Activated CD8-positive, alpha-beta memory T cell treated with anti-CD3 and anti-CD28 coated beads, Interleukin-2, amount 10 ng/mL, durations not matched to agents 7 days and 5 days (primary cell): ENCODE data around the gene SYCE3. TPM values are rescaled to one million over a fixed set of nuclear protein-coding genes. Genes with fewer than 3 reads are reported as not detected.
"Not testable (repeated sequence)": the region's sequence is repeated elsewhere in the genome, so short reads cannot be mapped to it uniquely, and the experiment has no call there.

ENCODE experiments used
- ATAC-seq: fragments of 150-1000 bp; cut with Tn5 transposase; one replicate; pipeline ENCODE4 v1.10.0; 2021; ENCODE audit warnings: moderate library complexity
- CTCF ChIA-PET: fragments of 350-600 bp; sonication (Branson Sonifier 250); formaldehyde crosslinking; loops from one replicate; lab custom pipeline; 2021; ENCODE audit warnings: antibody characterized with exemption; lab: Charles Lee
- DNase-seq: peaks from one replicate; pipeline ENCODE4 v3.0.0-alpha.2; 2020
- H3K27ac Mint-ChIP-seq: one replicate; pipeline ENCODE4 v1.8.0; 2021; ENCODE audit warnings: mild to moderate bottlenecking, mixed read lengths
- H3K27me3 Mint-ChIP-seq: one replicate; pipeline ENCODE4 v1.8.0; 2021; ENCODE audit warnings: mixed read lengths
- H3K36me3 Mint-ChIP-seq: one replicate; pipeline ENCODE4 v1.8.0; 2021; ENCODE audit warnings: mild to moderate bottlenecking, mixed read lengths
- H3K4me1 Mint-ChIP-seq: one replicate; pipeline ENCODE4 v1.8.0; 2021; ENCODE audit warnings: mixed read lengths
- H3K4me3 Mint-ChIP-seq: one replicate; pipeline ENCODE4 v1.8.0; 2021; ENCODE audit warnings: mild to moderate bottlenecking, moderate library complexity, mixed read lengths
- H3K9me3 Mint-ChIP-seq: one replicate; pipeline ENCODE4 v1.8.0; 2022; ENCODE audit warnings: low read depth, mixed read lengths
- total RNA-seq, 2 experiments: library from RNA; stranded (reverse); gene quantifications; one replicate each; pipeline ENCODE4 v1.2.3, GENCODE V29; 2021

The SYCE3 gene
- total RNA-seq, 2 experiments from 2014 or later: 0.76 to 0.96 TPM

DNA sequence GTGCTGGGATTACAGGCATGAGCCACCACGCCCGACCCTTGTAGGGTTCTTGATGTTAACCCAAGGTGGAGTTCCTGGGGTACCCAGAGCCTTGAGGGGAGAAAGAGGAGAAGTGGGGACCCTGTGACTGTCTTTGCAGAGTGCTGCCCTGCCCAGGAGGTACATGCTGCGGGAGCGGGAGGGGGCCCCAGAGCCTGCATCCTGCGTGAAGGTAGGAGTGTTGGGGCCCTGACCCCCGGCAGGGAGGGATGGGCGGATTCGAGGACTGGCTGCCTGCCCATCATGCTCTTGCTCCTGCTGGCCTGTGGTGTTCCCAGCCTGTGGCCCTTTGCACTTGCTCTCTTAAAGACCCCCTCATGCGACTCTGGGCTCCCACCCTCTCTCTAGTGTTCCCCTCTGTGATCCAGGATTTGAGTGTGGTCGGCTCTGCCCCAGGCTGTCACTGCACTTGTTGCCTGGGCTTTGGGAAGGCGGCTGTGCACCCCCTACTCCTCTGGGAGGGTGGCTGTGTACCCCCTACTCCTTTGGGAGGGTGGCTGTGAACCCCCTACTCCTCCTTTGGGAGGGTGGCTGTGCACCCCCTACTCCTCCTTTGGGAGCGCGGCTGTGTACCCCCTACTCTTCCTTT is 41.8 kb downstream of the SYCE3 start:
- peaks cover 36% of the 10 kb centered on the region for H3K36me3 Mint-ChIP-seq
- CTCF ChIA-PET: no interaction called here
- ATAC-seq: no peak

DNA sequence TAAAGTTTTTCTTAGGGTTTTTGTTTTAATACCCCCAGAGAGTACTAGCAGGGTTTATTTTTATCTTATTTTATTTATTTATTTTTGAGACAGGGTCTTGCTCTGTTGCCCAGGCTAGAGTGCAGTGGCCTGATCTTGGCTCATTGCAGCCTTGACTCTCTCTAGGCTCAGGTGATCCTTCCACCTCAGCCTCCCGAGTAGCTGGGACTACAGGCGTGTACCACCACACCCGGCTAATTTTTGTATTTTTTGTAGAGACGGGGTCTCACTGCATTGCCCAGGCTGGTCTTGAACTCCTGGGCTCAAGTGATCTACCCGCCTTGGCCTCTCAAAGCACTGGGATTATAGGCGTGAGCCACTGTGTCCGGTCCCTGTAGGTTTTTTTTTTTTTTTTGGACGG is 42.5 kb downstream of the SYCE3 start:
- ATAC-seq, H3K4me3 Mint-ChIP-seq, H3K27ac Mint-ChIP-seq, H3K9me3 Mint-ChIP-seq, DNase-seq, H3K27me3 Mint-ChIP-seq, CTCF ChIA-PET: not testable (repeated sequence)
- H3K36me3 Mint-ChIP-seq: peaks cover 38% of the 10 kb centered on the region
- H3K4me1 Mint-ChIP-seq: peaks cover 20% of the 10 kb centered on the region

More for the DNA sequence above, 41.8 kb downstream of the SYCE3 start:
- Mint-ChIP-seq H3K4me3 (no peak overlapping the region), H3K27me3 (no peaks in the 10 kb centered on the region), H3K9me3 (no peaks in the 10 kb centered on the region), H3K4me1 (peaks cover 17% of the 10 kb centered on the region), H3K27ac (no peak overlapping the region)
- DNase-seq: no peak

DNA sequence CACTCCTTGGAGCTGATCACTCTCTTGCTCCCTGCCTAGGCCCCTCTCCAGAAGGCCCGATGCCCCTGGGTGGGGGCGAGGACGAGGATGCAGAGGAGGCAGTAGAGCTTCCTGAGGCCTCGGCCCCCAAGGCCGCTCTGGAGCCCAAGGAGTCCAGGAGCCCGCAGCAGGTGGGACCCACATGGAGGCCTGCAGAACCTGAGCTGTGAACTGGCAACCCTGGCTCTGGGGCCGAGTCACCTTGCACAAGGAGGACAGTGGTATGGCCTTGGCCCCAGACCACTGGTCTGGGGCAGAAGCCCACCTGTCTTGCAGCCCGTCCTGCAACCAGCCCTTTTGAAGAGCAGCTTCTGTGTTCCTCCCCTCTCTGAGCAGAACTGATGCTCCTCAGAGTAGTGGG is 43.6 kb downstream of the SYCE3 start:
- Mint-ChIP-seq H3K27ac (no peak overlapping the region), H3K4me1 (peaks cover 18% of the 10 kb centered on the region), H3K27me3 (no peaks in the 10 kb centered on the region), H3K4me3 (no peak overlapping the region), H3K36me3 (peaks cover 40% of the 10 kb centered on the region), H3K9me3 (no peaks in the 10 kb centered on the region)
- DNase-seq (no peak), ATAC-seq (no peak)
- CTCF ChIA-PET: no interaction called here

DNA sequence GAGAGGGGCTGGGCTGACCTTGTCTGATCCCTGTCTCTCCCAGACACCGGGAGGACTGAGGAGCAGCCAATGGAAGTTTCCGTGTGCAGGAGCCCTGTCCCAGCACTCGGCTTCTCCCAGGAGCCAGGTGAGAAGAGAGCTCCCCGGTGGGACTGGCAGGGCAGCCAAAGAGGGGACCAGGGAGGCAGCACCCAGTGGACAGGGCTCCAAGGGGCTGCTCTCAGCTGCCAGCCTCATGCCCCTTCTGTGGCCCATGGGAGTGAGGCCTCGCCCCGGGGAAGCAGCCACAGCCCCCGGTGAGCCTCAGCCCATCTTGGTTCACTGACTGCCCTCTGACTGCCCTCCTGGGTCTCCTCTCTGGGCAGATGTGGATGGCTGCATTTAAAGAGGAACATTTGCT is 44.1 kb downstream of the SYCE3 start:
- H3K36me3 Mint-ChIP-seq: peaks cover 42% of the 10 kb centered on the region
- ATAC-seq: no peak
- H3K27me3 Mint-ChIP-seq: no peaks in the 10 kb centered on the region
- no peak overlapping the region for H3K27ac Mint-ChIP-seq
- no peaks in the 10 kb centered on the region for H3K9me3 Mint-ChIP-seq
- H3K4me1 Mint-ChIP-seq: peaks cover 18% of the 10 kb centered on the region
- no peak for DNase-seq
- CTCF ChIA-PET: interaction anchor here (1.3 kb wide), 1 partner anchor 65 kb away, joined by 3 read pairs; no protein-coding TSS in a partner anchor
- no peak overlapping the region for H3K4me3 Mint-ChIP-seq

DNA sequence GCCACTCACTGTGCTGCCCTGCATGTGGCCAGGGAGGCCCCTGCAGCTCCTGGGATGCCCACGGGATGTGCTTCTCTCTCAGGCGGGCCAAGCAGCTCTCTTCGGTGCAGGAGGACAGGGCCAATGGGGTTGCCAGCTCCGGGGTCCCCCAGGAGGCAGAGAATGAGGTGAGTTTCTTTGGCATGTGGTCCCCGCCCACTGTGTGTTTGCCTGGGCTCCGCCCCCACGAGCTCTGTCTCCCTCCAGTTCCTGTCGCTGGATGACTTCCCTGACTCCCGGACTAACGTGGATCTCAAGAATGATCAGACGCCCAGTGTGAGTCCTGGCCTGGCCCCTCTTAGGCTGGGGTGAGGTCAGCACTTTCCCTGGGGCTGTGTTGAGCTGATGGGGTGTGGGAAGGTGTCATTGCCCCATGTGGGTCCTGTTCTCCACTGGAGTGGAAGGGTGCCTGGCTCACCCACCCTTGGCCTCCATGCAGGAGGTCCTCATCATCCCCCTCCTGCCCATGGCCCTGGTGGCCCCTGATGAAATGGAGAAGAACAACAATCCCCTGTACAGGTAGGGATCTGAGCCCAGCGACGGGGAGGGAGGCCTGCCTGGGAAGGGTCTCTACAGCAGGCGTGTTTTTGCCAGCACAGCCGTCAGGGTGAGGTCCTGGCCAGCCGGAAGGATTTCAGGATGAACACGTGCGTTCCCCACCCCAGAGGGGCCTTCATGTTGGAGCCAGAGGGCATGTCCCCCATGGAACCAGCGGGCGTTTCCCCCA is 45.0 kb downstream of the SYCE3 start:
- CTCF ChIA-PET: interaction anchor here (1.3 kb wide), 1 partner anchor 64 kb away, joined by 3 read pairs; no protein-coding TSS in a partner anchor
- Mint-ChIP-seq H3K4me1 (peaks cover 17% of the 10 kb centered on the region), H3K9me3 (no peaks in the 10 kb centered on the region), H3K4me3 (no peak overlapping the region), H3K36me3 (peaks cover 35% of the 10 kb centered on the region), H3K27ac (no peak overlapping the region), H3K27me3 (no peaks in the 10 kb centered on the region)
- ATAC-seq (no peak), DNase-seq (no peak)

DNA sequence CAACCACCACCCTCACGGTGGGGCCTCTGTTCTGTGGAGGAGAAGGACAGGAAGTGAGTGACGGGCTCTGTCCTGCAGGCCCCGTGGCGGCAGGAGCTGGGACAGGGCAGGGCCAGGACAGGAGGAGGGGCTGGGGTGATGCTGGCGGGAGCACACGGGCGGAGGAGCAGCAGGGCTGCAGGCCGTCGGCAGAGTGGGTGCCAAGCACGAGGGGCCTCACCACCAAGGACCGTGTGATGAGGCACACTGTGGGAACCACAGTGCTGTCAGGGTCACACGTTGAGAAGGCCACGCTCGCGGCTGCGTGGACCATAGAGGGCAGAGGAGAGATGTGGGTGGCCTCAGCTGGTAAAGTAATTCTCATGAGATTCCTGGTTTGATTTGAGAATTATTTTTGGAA is 45.8 kb downstream of the SYCE3 start:
- H3K27me3 Mint-ChIP-seq: no peaks in the 10 kb centered on the region
- no peaks in the 10 kb centered on the region for H3K9me3 Mint-ChIP-seq
- ATAC-seq (no peak), DNase-seq (no peak)
- no peak overlapping the region for H3K4me3 Mint-ChIP-seq
- CTCF ChIA-PET: interaction anchor here (3.7 kb wide), 1 partner anchor 8 kb away, joined by 22 read pairs; the partner anchor contains the start of gene SCO2
- peaks cover 39% of the 10 kb centered on the region for H3K36me3 Mint-ChIP-seq
- H3K27ac Mint-ChIP-seq: no peak overlapping the region
- peaks cover 23% of the 10 kb centered on the region for H3K4me1 Mint-ChIP-seq

DNA sequence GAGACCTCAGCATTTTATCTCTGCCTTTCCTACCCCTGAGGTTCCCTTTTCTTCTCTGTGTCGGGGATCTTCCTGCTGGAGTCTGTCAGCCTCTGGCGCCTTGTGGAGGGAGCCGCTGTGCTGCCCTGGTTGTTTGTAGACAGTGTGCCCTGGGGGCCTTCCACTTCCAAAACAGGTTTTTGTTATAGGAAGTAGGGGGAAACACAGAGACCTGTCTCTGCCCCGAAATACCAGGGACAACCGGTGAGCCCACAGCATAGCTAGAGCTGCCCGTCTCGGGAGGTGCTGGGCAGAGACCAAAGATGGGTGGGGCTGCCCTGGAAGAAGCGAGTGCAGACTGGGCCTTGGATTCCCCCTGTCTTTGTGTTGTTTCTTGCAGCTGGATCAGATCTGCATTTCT is 46.7 kb downstream of the SYCE3 start:
- H3K36me3 Mint-ChIP-seq: peaks cover 38% of the 10 kb centered on the region
- no peak overlapping the region for H3K27ac Mint-ChIP-seq
- H3K4me1 Mint-ChIP-seq: peaks cover 26% of the 10 kb centered on the region
- no peak for ATAC-seq
- CTCF ChIA-PET: interaction anchor here (0.6 to 3.7 kb wide), 2 partner anchors 9 to 47 kb away, joined by 3 to 22 read pairs; partner anchors contain the start of gene SCO2
- H3K4me3 Mint-ChIP-seq: no peak overlapping the region
- no peak for DNase-seq
- no peaks in the 10 kb centered on the region for H3K9me3 Mint-ChIP-seq
- no peaks in the 10 kb centered on the region for H3K27me3 Mint-ChIP-seq

DNA sequence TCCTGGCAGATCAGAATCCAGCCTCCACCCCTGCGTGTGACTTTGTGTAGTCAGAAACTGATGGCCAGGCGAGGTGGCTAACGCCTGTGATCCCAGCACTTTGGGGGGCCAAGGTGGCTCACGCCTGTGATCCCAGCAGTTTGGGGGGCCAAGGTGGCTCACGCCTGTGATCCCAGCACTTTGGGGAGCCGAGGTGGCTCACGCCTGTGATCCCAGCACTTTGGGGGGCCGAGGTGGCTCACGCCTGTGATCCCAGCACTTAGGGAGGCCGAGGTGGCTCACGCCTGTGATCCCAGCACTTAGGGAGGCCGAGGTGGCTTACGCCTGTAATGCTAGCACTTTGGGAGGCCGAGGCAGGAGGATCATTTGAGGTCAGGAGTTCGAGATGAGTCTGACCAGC is 49.5 kb downstream of the SYCE3 start:
- CTCF ChIA-PET: interaction anchor here (0.6 to 5.8 kb wide), 3 partner anchors 11 to 180 kb away, joined by 3 to 79 read pairs (median 22); partner anchors contain the start of gene SCO2
- DNase-seq (no peak), ATAC-seq (no peak)
- H3K9me3 Mint-ChIP-seq: no peaks in the 10 kb centered on the region
- H3K36me3 Mint-ChIP-seq: peaks cover 22% of the 10 kb centered on the region
- H3K4me3 Mint-ChIP-seq: no peak overlapping the region
- H3K4me1 Mint-ChIP-seq: peaks cover 42% of the 10 kb centered on the region
- H3K27me3 Mint-ChIP-seq: no peaks in the 10 kb centered on the region
- no peak overlapping the region for H3K27ac Mint-ChIP-seq

DNA sequence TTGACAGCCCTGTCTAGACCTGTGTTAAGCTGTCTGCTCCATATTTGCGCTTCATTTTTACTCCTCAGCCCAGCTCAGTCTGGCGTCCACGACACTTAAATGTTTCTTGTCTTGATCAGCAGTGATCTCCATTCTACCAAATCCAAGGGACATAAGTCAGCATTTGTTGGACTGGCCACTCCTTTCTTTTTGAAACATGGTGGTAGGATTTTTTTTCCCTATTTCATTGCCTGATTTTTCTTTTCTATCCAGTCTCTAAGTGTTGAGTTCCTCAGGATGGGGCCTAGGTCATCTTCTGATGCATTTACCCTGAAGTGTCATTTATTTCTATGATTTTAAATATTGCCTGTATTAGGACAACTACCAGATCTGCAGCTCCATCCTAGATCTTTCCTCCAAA is 53.8 kb downstream of the SYCE3 start:
- Mint-ChIP-seq H3K27me3 (no peaks in the 10 kb centered on the region), H3K4me1 (peaks cover 40% of the 10 kb centered on the region), H3K27ac (peak overlapping the region; percentile 93), H3K36me3 (peaks cover 6% of the 10 kb centered on the region), H3K4me3 (peak overlapping the region; percentile 89), H3K9me3 (no peaks in the 10 kb centered on the region)
- CTCF ChIA-PET: interaction anchor here (1.0 to 5.8 kb wide), 10 partner anchors 12 to 233 kb away, joined by 3 to 79 read pairs (median 6); partner anchors contain the start of genes ARSA, SCO2 and SYCE3
- no peak for ATAC-seq
- no peak for DNase-seq

DNA sequence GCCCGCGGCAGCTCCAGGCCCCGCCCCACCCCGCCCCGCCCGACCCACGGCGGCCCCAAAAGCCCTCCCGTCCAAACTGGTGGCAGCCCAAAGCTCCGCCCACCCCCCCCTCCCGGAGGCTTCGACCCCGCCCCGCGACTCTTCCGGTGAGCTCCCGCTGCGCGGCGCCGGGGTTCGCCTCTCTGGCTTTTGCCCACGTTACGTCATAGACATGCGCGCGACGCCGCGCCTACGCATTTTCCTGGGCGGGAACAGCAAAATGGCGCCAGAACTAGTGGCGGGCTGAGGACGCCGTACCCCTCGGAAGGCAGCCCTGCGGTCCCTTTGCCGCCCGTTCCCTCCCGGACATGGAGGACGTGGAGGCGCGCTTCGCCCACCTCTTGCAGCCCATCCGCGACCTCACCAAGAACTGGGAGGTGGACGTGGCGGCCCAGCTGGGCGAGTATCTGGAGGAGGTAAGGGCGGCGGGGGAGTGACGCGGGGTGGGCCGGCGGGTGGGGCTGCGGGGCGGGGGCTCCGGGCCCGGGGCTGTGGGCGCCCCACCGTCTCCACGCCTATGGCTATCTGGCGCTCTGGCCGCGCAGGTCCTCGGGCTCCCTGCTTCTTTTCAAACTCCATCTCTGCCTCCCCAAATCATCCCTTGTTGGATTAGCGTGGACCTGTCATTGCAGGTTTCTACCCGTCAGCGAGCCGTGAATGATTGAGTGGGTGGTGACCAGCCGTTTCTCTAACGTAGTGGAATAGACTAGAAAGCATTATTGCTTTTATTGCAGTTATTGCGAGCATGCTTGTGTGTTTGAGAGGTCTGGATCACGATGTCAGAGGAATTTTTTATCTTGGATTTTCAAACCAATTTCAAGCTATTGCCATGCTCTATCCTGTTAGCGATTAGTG is 54.5 kb downstream of the SYCE3 start, which contains the start of gene NCAPH2:
NCAPH2 (plus strand) TSS at position 234 of the 894 bp plus-strand sequence; CDS start at position 348, 114 bp downstream.
- CTCF ChIA-PET: interaction anchor here (0.6 to 5.8 kb wide), 19 partner anchors 11 to 396 kb away, joined by 3 to 79 read pairs (median 4); partner anchors contain the start of genes ARSA, SCO2 and SYCE3
- peaks cover 4% of the 10 kb centered on the region for H3K36me3 Mint-ChIP-seq
- peaks cover 37% of the 10 kb centered on the region for H3K4me1 Mint-ChIP-seq
- ATAC-seq (peak; percentile 74), DNase-seq (peak; percentile 98)
- no peaks in the 10 kb centered on the region for H3K27me3 Mint-ChIP-seq
- H3K27ac Mint-ChIP-seq: peak within 1 kb of the TSS; percentile 93
- H3K4me3 Mint-ChIP-seq: peak within 1 kb of the TSS; percentile 98
- H3K9me3 Mint-ChIP-seq: no peaks in the 10 kb centered on the region

DNA sequence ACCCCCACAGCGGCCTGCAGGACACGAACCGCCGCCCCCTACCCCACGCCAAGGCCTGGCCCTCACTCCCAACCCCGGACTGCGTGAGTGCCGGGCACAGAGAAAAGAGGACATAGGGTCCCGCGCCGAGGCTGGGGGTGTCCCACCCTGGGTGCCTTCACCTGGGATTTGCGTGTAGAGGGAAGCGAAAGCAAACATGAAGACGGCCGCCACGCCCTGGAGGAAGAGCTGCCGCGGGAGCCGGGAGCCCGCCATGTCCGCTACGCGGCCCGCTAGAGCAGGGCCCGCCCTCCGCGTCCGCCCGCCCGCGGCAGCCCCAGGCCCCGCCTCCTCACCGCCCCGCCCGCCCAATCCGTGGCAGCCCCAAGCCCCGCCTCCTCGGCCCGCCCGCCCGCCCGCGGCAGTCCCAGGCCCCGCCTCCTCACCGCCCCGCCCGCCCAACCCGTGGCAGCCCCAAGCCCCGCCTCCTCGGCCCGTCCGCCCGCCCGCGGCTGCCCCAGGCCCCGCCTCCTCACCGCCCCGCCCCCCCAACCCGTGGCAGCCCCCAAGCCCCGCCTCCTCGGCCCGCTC is 55.2 kb downstream of the SYCE3 start, which contains the start of gene LMF2:
LMF2 (minus strand) TSS at position 282 of the 570 bp plus-strand sequence; CDS start at position 255, 27 bp downstream.
- no peaks in the 10 kb centered on the region for H3K27me3 Mint-ChIP-seq
- CTCF ChIA-PET: interaction anchor here (0.6 to 5.8 kb wide), 17 partner anchors 10 to 395 kb away, joined by 3 to 79 read pairs (median 4); partner anchors contain the start of genes ARSA, SCO2 and SYCE3
- peak; percentile 83 for ATAC-seq
- H3K4me3 Mint-ChIP-seq: peak within 1 kb of the TSS; percentile 98
- peaks cover 4% of the 10 kb centered on the region for H3K36me3 Mint-ChIP-seq
- H3K9me3 Mint-ChIP-seq: no peaks in the 10 kb centered on the region
- peaks cover 32% of the 10 kb centered on the region for H3K4me1 Mint-ChIP-seq
- DNase-seq: peak; percentile 95
- peak within 1 kb of the TSS; percentile 93 for H3K27ac Mint-ChIP-seq
